HG03045 (cell line): ENCODE results near the gene PRELID1.
A peak's percentile ranks its signal among the peaks of the same experiment; 100 is the strongest.
"Not testable (repeated sequence)": the region's sequence is repeated elsewhere in the genome, so short reads cannot be mapped to it uniquely, and the experiment has no call there.

Experiments
- ATAC-seq: cut with Tn5 transposase; IDR thresholded peaks from one replicate; pipeline ENCODE4 v1.9.1; 2021; ENCODE audit warnings: mild to moderate bottlenecking, moderate library complexity; ENCODE audit not compliant: unreplicated experiment

The PRELID1 gene

DNA sequence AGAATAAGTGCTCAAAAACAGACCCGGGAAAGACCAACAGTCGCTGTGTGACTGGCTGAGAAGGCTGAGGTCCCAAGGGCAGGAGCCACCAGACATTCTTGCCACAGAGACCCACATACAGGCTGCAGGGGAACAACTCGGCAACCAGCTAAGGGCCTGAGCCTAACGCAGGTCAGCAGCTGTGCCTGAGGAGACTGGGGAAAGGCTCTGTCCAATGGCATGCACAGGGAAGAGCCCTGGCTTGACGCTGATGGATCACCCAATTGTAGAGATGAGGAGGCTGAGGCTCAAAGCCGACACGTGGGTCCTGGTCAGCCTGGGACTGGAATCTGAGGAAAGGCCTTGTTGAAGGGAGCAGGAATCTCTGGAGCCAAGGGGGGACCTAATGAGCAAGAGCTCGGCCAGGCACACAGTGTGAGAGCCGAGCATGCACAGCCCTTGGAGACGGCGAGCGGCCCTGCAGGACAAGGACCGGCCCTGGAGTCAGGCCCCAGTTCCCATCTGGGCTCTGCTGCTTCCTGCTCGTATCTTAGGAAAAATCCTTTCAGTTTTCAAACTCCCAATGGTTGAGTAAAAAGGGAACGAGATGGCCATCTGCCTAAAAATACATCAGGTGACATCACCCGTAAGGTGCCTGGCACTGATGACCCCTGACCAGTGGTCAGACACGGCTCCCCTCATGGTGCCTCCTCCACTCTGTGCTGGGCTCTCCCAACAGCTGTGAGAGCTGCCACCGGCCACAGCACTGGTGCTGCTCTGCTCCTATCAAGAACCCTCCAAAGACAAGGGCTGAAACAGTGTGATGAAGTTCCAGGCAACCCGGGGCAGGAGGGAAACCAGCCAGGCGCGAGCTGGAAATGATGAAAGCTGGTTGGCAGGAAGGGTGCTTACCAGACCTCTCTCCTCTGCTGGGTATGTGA lies 31.4 kb downstream of the PRELID1 start:
- no peak for ATAC-seq

DNA sequence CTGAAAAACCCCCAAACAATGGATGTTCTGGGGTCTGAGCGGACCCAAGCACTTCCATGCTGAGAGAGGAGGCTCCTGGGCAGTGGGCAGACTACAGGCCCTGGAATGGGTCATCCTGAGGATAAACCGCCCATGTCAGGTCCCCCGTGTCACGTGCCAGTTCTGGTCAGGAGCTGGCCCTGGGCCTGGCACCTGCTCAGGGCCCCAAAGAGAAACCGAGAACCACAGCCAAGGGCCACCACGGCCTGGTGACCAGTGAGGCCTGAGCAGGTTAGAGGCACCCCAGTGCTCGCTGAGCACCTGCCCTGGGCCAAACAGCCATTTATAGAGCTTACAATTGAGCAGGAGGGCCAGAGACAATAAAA lies 32.1 kb downstream of the PRELID1 start:
- no peak for ATAC-seq

DNA sequence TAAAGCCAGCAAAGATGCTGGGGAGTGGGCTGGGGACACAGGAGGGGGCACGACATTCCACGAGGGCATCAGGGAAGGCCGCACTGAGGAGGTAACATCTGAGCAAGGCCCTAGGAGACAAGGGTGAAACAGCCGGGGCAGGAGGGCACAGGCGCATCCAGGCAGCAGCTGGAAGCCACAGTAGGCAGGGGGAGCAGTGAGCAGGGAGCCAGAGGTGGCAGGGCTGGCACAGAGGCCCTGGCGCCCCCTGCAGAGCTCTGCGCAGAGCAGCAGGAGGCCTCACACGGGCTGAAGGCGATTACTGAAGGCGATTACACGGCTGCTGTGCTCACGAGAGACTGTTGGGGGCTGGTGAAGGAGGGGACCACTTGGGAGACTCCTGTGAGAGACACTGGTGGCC lies 32.5 kb downstream of the PRELID1 start:
- no peak for ATAC-seq

DNA sequence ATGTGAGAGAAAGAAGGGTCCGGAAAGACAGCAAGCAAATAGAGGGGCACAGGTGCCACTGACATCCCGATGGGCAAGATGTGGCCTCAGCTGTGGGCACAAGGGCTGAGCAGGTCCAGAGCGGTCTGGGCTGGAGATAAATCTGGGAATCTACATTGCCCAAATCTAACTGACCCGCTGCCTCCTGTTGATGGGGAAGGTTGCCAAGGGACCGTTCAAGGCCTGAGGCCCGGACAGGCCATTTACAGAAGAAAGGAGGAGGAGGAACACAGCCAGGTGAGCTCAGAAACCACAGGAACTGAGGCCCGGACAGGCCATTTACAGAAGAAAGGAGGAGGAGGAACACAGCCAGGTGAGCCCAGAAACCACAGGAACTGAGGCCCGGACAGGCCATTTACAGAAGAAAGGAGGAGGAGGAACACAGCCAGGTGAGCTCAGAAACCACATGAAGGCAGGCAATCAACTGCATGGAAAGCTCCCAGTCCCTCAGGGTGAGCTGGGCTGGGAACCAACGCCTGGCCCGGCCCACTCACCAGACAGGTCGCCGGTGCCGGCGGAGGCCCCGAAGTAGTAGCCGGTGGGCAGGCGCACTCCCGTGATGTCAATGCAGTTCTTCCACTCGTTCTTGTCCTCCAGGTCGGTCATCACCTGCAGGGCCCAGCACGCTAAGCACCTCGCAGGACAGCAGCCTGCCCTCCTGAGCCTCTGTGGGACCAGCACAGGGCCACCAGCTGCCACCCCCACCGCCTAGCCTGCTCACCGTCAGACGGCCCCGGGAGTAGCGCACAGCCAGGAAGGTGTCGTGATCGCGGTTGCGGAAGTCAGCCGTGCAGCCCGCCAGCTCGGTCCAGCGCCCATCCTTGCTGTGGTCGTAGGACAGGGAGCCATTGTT lies 33.2 kb downstream of the PRELID1 start:
- no peak for ATAC-seq

DNA sequence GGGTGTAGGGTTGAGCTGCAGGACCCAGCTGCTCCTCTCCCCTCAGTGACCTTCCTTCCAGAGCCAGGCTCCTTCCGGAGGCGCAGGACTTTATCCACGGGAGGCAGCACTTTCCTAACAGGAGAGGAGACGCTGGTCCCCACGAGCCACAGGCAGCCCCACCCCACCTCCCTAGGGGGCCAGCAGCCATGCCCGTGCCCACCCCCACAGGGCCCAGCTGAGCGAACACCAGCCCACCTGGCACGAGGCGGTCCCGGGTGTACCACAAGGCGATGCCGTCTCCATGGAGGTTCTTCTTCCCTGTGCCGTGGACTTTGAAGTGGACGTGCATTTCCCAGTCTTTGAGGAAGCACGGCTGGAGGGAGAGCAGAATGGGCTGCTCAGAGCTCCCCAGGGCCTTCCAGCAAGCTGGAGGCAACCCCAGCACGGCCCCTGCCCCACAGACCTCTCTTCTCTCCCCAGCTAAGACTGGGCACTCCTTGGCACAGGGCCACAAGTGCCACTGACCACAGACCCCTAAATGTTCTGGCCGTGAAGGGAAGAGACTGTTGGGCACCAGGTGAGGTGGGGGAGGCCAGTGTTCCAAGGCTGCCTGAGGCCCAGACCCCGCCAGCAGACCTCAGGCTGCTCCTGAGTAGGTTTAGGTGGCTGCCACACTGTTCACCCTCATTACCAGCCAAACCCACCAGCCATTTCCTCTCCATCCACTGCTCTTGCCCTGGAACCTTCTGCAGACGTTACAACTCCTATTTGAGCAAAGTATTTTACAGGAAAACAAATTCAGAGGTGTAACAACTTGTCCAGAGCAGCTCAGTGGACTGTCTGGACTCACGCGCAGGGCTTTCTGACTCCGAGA lies 34.9 kb downstream of the PRELID1 start:
- no peak for ATAC-seq

DNA sequence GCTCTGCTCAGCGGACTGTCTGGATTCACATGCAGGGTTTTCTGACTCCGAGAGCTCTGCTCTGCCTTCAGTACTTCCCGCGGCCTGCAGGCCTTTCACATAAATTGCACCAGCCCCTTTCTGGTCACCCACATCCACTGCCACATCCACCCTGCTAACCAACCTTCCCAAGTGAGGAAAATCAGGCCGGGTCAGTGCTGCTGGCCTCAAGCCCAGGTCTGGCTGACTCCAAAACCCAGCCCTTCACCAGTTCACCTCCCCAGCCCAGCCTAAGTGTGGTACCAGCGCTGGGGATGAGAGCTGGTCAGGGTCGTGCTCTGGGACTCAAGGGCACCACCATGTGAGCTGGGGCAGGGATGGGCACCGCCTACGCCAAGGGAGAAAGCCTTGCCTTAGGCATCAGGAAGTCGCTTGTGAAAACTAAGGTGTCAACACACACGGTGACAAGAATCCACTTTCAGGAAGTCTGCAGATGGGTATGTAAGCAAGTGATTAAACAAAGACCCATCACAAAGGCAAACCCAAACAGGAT lies 35.6 kb downstream of the PRELID1 start:
- ATAC-seq: no peak

DNA sequence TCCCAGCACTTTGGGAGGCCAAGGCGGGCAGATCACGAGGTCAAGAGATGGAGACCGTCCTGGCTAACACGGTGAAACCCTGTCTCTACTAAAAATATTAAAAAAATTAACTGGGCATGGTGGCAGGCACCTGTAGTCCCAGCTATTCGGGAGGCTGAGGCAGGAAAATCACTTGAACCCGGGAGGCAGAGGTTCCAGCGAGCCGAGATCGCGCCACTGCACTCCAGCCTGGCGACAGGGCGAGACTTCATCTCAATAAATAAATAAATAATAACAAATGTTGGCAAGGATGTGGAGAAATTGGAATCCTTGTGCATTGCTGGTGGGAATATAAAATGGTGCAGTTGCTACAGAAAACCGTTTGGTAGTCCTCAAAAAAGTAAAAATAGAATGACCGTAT lies 39.4 kb downstream of the PRELID1 start:
- ATAC-seq: not testable (repeated sequence)

DNA sequence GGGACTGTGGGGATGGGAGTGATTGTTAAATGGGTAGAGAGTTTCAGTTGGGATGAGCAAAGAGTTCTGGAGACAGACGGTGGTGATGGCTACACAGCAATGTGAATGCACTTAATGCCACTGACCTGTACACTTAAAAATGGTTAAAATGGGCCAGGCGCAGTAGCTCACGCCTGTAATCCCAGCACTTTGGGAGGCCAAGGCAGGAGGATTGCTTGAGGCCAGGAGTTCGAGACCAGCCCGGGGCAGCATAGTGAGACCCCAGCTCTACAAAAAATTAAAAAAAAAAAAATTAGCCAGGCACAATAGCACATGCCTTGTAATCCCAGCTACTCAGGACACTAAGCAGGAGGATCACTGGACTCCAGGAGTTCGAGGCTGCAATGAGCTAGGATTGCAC lies 40.2 kb downstream of the PRELID1 start:
- no peak for ATAC-seq

DNA sequence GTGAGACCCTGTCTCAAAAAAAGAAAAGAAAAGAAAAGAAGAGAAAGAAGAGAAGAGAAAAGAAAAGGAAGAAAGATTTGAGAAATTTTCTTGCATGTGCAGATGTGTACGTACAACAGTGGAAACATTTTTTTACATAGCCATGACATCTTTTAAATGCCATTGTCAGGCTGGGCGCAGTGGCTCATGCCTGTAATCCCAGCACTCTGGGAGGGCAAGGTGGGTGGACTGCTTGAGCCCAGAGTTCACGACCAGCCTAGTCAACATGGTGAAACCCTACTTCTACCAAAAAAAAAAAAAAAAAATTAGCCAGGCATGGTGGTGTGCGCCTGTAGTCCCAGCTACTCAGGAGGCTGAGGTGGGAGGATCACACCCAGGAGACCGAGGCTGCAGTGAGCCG lies 41.3 kb downstream of the PRELID1 start:
- ATAC-seq: no peak

DNA sequence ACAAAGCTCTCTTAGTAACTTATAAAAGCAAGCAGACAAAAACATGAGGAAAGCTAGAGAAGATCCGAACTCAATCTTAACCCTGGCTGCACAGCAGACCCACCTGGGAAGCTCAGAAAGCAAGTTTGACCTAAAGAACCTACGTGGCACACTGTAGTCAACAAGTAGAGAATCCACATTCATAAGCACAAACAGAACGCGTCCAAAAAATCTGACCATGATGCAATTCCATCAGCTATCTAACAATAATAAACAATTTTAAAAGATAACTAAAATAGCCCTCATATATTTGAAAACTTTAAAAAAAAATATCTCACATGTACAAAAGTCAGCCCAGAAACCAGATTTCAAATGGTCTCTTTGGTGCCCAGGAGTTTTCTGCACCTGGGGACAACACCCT lies 43.2 kb downstream of the PRELID1 start:
- no peak for ATAC-seq

DNA sequence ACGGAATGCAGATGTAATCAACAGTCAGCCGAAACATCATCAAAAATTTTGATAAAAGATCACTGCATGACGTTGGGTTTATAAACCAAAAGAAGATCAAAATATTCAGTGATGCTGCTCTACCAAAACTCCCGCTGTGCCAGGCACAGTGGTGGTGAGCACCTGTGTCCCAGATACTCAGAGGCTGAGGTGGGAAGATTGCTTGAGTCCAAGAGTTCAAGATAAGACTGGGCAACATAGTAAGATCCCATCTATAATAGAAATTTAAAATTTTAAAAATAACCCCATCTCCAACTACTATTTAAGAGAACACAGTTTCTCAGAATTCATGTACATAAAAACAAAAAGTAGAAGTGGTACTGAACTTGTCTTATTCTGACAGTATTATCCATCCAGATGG lies 44.1 kb downstream of the PRELID1 start:
- ATAC-seq: no peak

DNA sequence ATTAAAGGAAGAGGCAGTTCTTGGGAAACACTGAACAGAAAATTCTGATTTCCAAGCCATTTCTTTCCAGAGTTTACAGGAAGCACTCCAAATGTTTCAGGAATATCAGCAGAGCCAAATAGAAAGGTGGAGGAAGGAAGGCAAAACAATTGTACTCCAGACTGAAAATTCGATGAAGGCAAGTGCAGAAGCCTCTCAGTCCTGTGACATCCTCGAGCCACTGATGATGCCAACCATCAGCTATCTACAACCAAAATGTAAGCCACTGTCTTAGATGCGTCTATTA lies 45.7 kb downstream of the PRELID1 start:
- ATAC-seq: no peak

DNA sequence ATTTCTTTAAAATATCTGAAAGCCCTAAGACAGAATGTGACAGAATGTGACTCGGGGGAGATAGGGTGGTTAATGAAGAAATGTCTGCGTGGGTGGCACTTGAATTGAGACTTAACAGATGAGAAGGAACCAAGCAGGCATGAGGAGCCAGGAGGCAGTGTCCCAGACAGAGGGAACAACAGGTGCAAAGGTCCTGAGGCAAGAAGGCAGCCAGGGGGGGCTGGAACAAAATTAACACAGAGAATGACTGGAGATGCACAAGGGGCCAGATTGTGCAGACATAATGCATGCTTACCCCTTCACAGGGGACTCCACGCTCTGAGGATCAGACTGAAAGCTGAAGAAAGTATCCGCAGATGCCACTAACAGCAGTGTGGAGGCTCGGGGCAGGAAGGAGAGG lies 46.2 kb downstream of the PRELID1 start:
- ATAC-seq: no peak

DNA sequence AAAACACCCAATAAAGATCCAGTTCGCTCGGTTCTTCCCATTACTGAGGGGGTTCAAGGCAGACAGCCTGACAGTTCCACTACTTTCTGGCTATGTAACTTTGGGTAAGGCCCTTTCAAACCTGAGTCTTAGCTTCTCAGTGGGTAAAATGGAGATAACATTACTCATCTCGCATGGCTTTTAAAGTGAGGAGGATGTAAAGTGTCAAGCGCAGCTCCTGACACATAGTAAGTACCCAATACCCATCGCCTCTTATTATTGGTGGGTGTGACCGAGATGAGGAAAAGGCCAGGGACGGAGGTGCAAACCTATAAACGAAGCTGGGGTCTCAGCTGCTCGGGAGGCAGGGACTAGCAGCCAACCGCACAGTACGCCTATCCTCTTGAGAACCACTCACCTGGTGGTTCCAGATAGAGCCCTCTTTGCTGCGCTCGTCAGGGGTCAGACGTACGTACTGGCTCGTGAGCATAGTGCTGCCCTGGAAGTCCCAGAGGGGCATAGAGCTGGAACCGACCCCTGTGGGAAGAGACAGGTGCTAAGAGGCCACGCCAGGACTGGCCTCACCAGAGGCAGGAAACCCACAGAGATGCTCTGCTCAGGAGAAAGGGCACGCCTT lies 47.3 kb downstream of the PRELID1 start:
- ATAC-seq: no peak

DNA sequence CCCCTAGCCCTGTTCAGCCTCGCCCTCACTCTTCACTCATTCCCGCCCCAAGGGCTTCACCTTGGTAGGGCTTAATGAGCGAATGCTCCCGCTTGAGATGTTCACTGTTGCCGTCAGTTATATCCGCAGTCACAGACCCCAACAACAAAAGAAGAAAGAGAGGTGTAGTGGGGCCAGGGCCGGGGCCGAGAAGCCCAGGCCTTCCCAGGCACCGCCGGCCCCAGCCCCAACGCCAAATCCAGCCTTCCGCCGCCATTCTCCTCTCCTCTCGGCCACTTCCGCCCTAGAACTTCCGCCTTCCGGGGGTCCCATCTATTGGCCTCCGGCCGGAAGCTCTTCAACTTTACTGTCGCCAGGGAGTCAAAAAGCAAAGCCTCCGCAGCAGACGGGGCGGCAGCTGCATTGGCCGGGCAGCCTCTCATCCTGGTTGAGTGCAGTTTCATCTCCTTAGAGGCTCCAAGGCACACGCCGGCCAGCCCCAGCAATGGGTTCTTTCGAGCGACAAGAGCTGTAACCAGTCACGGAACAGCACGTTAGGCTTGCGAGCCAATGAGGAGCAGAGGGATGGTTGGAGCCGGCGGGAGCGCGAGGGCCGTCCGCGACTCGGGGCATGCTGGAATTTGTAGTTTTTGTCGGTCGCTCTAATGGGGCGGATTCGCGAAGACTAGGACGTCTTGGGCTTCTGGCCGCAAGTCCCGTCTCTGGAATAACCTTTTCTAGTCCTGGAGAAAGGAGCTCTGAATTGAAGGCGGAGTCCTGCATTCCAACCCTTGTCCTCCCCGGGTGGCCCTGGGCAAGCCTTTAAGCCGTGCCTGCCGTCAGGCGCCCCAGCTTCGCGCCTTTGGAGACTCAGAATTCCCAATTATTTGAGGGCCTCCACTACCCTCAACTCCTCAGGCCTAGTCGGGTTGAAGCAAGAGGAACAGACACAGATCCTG lies 48.1 kb downstream of the PRELID1 start, which contains the start of gene LMAN2:
Gene LMAN2 (minus strand): TSS at position 277 of the 938 bp plus-strand sequence. CDS start 21 bp downstream, at position 256.
- peak; percentile 94 for ATAC-seq

DNA sequence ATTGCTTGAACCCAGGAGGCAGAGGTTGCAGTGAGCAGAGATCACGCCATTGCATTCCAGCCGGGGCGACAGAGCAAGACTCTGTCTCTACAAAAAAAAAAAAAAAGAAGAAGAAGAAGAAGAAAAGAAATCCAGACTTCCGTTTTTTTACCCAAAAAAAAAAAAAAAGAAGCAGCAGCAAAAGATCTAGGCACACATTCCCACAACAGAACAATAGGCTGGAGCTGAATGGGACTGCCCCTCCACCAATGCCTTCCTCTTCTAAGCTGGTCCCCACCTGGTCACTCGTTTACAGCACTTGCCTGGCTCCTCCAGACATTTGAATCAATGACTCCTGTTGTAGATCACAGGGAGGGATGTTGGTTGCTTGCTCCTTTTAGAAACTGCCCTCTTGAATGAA lies 49.5 kb downstream of the PRELID1 start:
- ATAC-seq: no peak

DNA sequence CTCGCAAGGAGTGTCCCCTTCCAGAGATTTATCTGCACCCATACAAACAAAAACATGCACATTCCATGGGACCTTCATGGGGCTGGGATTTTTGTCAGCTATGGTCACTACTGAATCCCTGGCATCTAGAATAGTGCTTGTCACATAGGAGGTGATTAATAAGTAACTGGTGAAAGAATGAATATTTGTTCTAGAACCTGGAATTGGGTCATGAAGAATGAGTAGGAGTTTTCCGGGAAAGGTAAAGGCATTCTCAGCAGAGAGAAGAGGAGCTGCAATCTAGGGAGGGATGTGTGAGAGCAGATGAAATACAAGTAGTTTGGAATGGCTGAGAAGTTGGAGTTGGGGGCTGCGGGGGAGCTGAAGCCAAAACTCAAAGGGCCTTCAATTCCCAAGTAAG lies 50.7 kb downstream of the PRELID1 start:
- no peak for ATAC-seq

DNA sequence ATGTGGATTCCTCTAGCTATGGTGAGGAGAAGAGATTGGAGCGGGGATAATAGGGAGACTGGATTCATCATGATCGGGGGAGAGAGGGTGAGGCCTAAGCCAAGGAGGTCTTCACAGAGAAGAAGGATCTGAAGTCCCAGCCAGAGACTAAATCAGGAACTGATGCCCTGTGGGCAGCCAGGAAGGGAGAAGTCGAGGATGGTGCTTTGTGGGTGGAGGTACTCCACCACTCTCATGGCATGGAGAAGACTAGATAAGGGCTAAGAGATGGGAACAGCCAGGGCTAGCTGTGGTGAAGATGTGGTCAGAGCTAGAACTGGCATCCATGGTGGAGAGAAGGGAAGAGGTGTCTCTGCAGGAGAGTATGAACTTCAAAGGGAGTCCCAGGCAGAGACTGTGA lies 51.1 kb downstream of the PRELID1 start:
- no peak for ATAC-seq

DNA sequence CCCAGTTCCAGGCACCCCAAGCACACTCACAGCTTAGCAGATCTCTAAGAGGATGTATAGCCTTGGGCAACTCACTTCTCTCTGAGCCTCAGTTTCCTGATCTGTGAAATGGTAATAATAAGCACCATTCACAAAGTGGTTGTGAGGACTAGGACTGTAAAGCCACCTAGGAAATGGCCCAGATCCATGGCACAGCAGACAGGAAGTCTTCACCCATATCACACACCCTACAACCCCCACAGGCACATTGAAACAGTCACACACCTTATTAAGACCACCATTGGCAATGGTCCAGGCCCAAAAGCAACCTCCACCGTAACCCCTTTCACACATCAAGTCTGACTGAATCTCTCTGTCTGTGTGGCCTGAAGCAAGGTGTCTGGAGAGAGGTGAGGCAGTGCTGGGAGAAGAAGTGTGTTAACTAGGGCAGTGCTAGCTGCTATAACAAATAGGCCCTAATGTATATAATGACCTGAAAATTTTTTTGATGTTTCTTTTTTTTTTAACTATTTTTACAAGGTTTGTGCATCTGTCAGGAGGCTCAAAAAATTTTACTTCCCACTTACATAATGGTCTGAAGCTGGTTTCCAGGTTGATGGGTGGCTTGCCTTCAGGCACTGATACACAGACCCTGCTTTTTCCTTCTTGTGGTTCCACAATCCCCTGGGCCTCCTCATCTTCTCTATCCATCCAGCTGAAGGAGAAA lies 51.7 kb downstream of the PRELID1 start:
- no peak for ATAC-seq
